Measurements from ENCODE around the gene VSIG10.
"Not testable (repeated sequence)": the region's sequence is repeated elsewhere in the genome, so short reads cannot be mapped to it uniquely, and the experiment has no call there.

Gene VSIG10

DNA sequence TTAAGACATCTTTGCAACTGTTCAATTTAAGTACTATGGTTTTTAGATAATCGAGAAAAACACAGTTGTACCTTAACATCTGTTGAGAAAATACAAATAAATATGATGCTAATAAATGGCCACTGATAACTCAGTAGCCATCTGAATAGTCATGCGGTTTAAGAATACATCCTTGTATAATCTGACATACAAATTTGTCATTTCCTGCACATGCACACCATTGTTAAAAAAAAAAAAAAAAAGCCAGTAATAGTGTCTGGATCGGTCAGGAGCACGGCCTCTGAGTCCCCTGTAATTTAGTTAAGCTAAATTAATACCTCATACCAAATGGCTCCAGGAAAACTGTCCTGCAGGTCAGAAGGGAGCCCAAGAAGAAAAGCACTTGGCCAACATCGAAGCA, 70.5 kb downstream of the VSIG10 start:
- TF ChIP-seq JUND (IDR thresholded peaks at IDR 0.05; ENCODE audit: low read depth): no peak
- no peak for DNase-seq (ENCODE audit: low read depth in 1 of 2, low spot score in 1 of 2)
- in situ Hi-C loops (cut with HindIII; ENCODE audit: low pct_unique_long_range_greater_than_20kb, low sequenced_read_pairs): no loop called here

DNA sequence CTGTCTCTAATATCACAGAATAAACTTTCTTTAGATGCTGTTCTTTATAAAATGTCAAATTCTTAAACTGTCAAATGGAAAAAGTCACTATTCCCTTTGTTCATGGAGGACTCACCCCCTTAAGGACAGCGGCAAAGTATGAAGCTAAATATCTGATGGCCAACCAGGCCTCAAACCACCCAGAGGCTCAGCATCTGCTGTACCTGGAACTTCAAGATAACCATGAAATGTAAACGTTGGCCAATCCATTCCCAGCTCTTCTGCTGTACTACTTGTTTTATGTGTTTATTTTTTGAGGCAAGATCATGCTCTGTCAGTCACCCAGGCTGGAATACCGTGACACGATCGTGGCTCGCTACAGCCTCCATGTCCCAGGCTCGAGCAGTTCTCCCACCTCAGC, 71.6 kb downstream of the VSIG10 start:
- DNase-seq (ENCODE audit: low read depth in 1 of 2, low spot score in 1 of 2): no peak
- in situ Hi-C loops (cut with HindIII; ENCODE audit: low pct_unique_long_range_greater_than_20kb, low sequenced_read_pairs): no loop called here

DNA sequence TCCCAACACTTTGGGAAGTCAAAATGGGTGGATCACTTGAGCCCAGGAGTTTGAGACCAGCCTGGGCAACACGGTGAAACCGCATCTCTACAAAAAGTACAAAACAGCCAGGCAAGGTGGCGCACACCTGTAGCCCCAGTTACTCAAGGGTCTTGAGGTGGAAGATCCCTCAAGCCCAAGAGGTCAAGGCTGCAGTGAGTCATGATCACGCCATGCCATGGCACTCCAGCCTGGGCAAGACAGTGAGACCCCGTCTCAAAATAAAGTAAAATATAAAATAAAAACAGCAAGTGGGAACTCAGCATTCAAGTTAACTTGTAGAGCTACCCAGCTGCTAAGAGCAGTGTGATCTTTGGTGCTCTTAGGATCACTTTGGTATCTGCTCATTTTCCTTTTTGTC, 74.6 kb downstream of the VSIG10 start:
- DNase-seq (ENCODE audit: low read depth in 1 of 2, low spot score in 1 of 2): no peak
- TF ChIP-seq JUND (IDR thresholded peaks at IDR 0.05; ENCODE audit: low read depth): no peak
- in situ Hi-C loops (cut with HindIII; ENCODE audit: low pct_unique_long_range_greater_than_20kb, low sequenced_read_pairs): no loop called here

More for the DNA sequence above, 71.6 kb downstream of the VSIG10 start:
- no peak for TF ChIP-seq JUND (IDR thresholded peaks at IDR 0.05; ENCODE audit: low read depth)

DNA sequence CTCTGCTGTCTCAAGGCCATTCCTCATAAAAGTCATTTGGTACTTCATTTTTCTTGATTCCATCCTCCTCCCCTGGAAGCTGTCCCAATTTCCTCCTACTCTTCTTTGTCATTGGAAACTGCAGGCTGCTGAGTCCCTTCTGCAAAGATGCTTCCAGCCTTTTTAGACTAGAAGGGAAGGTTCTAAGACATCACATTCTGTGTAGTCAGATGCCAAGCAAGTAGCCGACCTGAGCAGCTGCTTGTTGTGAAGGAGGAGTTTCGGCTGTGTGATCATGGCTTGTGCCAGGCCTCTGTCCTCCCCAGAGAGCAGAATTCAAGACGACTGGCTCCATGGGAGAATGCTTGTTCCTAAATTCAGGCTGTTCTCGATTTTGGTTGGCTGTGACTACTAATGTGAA, 78.6 kb downstream of the VSIG10 start:
- in situ Hi-C loops (cut with HindIII; ENCODE audit: low pct_unique_long_range_greater_than_20kb, low sequenced_read_pairs): no loop called here
- no peak for TF ChIP-seq JUND (IDR thresholded peaks at IDR 0.05; ENCODE audit: low read depth)
- no peak for DNase-seq (ENCODE audit: low read depth in 1 of 2, low spot score in 1 of 2)

DNA sequence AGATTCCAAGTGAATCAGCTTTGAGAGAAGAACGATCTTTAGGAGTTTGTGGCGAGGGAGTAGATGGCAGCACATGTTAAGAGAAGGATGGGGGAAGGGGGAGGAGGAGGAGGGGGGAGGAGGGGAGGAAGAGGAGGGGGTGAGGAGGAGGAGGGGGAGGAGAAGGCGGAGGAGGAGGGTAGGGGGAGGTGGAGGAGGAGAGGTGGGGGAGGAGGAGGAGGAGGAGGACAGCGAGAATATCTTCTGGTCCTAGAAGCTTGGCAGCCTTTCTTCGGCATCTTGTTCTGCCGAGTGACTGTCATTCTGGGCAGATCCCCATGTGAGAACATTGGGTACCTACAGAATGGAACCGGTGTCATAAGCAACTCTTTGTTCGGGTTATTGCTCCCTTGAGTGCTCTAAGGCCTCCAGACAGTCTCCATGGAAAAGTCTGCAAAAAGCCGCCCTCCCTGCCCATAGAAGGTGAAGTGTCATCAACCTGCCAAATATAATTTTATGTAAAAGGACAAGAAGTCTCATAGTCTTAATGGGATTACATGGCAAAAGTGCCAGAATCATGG, 80.4 kb downstream of the VSIG10 start:
- in situ Hi-C loops (cut with HindIII; ENCODE audit: low pct_unique_long_range_greater_than_20kb, low sequenced_read_pairs): no loop called here
- no peak for DNase-seq (ENCODE audit: low read depth in 1 of 2, low spot score in 1 of 2)
- TF ChIP-seq JUND (IDR thresholded peaks at IDR 0.05; ENCODE audit: low read depth): no peak

DNA sequence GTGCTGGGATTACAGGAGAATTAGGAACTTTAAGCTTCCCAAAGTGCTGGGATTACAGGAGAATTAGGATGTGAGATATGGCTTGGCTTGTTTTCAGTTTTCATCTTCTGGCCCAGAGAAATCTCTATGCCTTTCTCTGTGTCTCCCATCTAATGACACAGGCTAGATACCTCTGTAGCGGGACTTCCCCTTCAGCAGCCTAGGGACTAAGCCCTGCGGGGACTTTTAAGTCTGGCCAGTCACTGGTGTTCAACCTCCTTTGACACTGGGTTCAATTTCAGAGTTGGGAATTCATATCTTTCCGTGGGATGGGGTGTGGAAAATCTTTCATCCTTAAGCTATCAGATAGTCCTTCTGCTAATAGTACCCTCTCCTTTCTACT, 81.1 kb downstream of the VSIG10 start:
- TF ChIP-seq JUND (IDR thresholded peaks at IDR 0.05; ENCODE audit: low read depth): no peak
- in situ Hi-C loops (cut with HindIII; ENCODE audit: low pct_unique_long_range_greater_than_20kb, low sequenced_read_pairs): no loop called here
- no peak for DNase-seq (ENCODE audit: low read depth in 1 of 2, low spot score in 1 of 2)

DNA sequence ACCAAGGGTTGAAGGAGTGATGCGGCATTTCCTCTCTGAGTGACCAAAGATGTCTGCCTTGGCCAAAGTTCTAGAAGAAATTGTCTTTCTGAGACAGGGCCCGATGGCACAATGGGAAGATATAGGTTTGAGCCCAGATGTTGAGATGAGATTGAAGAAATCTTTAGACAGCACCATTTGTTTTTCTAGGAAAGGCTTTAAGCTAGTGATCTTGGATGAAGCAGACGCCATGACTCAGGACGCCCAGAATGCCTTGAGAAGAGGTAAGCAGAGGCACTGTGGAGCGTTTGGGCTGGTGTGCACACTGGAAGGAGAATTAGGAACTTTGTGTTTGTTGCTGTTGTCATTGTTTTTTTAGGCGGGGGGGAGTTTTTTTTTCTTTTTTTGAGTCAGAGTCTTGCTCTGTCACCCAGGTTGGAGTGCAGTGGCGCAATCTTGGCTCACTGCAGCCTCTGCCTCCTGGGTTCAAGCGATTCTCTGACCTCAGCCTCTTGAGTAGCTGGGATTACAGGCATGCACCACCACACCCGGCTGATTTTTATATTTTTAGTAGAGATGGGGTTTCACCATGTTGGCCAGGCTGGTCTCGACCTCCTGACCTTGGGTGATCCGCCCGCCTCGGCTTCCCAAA, 81.6 kb downstream of the VSIG10 start:
- DNase-seq (ENCODE audit: low read depth in 1 of 2, low spot score in 1 of 2); in situ Hi-C loops (cut with HindIII; ENCODE audit: low pct_unique_long_range_greater_than_20kb, low sequenced_read_pairs): not testable (repeated sequence)

DNA sequence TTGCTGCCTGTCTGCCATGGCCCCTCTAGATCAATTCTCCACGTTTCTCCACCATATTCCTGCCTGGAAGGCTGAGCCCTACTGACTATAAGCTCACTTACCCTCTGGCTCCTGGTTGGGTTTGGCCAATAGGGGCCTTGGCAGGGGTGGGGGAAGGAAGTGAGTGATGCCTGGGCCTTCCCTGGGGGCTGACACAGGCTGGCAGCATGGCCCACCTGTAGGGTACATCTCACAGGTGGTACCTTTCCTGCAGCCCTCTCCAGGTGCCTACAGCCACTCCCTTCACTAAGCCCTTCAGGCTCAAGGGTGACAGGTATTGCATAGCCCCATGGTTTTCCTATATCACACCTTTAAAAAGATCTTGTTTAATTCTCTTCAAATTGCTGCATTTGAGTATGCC, 83.8 kb downstream of the VSIG10 start:
- no peak for DNase-seq (ENCODE audit: low read depth in 1 of 2, low spot score in 1 of 2)
- TF ChIP-seq JUND (IDR thresholded peaks at IDR 0.05; ENCODE audit: low read depth): no peak
- in situ Hi-C loops (cut with HindIII; ENCODE audit: low pct_unique_long_range_greater_than_20kb, low sequenced_read_pairs): no loop called here

DNA sequence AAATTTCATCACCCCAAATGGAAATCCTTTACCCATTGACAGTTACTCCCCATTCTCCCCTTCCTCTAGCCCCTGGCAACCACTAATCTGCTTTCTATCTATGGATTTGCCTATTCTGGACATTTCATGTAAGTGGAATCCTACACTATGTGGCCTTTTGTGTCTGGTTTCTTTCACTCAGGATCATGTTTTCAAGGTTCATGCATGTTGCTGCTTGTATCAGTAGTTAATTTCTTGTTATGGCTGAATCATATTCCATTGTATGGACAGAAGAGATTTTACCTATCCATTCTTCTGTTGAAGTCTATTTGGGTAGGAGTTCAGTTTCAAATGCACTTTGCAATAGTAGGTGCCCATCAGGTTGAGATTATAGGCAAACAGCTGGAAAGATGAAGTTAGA, 85.9 kb downstream of the VSIG10 start:
- no peak for DNase-seq (ENCODE audit: low read depth in 1 of 2, low spot score in 1 of 2)
- TF ChIP-seq JUND (IDR thresholded peaks at IDR 0.05; ENCODE audit: low read depth): no peak
- in situ Hi-C loops (cut with HindIII; ENCODE audit: low pct_unique_long_range_greater_than_20kb, low sequenced_read_pairs): no loop called here

DNA sequence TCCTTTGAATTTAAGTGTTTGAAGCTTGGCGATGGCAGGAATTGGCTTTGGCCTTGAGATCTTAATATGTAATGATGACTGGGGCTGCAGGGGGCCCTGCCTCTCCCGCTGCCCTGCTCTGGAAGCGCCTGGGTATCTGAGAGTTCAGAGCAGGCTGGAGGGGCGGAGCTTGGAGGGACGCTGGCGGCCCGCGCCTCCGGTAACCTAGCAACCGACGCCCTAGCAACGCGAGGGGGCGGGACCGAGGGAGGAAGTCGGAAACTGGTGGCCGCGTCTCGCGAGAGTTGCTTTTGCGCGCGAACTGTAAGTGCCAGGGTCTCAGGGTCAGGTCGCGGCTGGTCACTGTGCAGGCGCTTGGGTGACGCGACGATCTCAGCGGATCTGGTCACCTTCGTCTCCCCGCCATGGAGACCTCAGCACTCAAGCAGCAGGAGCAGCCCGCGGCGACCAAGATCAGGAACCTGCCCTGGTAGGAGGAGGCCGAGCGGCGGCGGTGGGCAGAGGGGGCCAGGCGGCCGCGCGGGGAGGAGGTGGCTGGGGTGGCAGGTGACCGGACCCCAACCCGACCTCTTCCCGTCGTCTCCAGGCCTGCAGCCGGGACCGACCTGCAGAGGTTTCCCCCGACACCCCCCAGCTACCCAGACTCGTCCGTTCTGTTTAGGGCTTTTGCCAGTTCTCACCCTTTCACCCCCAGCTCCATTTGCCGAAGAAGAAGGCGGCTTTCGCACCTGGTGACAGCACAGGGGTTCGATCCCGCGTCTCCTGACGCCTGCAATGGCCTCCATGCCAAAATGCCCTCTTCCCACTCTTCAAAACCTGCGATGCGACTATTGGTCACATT, 87.2 kb downstream of the VSIG10 start, which contains the start of gene RFC5:
TSS of gene RFC5 (plus strand) at position 280 of the 841 bp plus-strand sequence. CDS start at position 405, 125 bp downstream.
- in situ Hi-C loops (cut with HindIII; ENCODE audit: low pct_unique_long_range_greater_than_20kb, low sequenced_read_pairs): no loop called here
- no peak for TF ChIP-seq JUND (IDR thresholded peaks at IDR 0.05; ENCODE audit: low read depth)
- peak; percentile 91 to 99 for DNase-seq (ENCODE audit: low read depth in 1 of 2, low spot score in 1 of 2)

DNA sequence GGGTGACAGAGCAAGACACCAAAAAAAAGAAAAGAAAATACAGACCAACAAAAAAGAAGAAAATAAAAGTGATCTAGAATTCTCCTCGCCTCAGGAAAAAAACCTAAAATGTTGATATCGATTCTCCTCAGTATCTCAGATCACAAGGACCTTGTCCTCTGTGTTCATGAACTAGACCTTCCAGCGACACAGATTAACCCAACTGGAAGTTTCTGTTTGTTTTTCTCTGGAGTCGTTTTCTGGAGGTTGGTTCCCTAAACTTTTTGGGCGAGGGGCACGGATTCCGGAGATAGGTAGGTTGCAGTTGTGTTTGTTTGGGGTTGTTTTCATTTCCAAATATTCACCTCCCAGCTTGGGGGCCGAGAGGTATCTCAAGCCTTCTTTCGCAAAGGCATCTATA, 87.9 kb downstream of the VSIG10 start:
- no peak for TF ChIP-seq JUND (IDR thresholded peaks at IDR 0.05; ENCODE audit: low read depth)
- in situ Hi-C loops (cut with HindIII; ENCODE audit: low pct_unique_long_range_greater_than_20kb, low sequenced_read_pairs): no loop called here
- DNase-seq (ENCODE audit: low read depth in 1 of 2, low spot score in 1 of 2): no peak

DNA sequence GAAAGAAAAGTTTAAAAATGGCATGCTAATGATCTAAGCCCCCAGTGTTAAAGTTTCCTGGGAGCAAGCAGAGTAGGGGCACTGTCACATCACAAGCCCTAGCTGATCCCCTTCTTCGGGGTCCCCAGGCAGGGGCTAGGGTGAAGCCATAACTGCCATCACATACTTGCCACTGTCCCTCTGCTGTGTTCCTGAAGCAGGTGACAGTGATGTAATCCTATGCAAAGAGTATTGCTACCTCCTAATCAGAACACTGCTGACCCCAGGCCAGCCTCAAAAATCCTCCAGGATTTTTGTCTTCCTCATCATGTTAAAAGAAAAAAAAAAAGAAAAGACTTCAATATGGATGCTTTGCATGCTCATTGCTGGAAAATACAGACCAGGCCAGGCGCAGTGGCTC, 88.5 kb downstream of the VSIG10 start:
- no peak for TF ChIP-seq JUND (IDR thresholded peaks at IDR 0.05; ENCODE audit: low read depth)
- no peak for DNase-seq (ENCODE audit: low read depth in 1 of 2, low spot score in 1 of 2)
- in situ Hi-C loops (cut with HindIII; ENCODE audit: low pct_unique_long_range_greater_than_20kb, low sequenced_read_pairs): no loop called here
